Measurements from ENCODE around the gene ACSL5.

The ACSL5 gene

DNA sequence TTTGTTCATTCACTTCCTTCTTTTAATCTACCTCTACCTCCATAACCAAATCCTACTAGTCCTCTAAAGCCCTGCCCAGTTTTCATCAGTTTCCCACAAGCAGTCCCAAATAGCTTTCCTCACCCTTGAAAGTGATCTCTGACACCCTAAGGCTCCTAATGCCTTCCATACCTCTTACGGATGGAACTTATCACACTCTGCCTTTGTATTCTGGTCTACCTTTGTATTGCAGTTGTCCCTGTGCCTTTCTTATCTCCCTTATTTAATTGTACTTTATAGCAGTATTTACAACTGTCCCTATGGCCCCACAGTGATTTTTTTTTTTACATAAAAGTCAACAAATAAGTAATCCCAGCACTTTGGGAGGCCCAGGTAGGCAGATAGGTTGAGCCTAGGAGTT is 33.8 kb downstream of the ACSL5 start:
- TF ChIP-seq, protein P1, sequence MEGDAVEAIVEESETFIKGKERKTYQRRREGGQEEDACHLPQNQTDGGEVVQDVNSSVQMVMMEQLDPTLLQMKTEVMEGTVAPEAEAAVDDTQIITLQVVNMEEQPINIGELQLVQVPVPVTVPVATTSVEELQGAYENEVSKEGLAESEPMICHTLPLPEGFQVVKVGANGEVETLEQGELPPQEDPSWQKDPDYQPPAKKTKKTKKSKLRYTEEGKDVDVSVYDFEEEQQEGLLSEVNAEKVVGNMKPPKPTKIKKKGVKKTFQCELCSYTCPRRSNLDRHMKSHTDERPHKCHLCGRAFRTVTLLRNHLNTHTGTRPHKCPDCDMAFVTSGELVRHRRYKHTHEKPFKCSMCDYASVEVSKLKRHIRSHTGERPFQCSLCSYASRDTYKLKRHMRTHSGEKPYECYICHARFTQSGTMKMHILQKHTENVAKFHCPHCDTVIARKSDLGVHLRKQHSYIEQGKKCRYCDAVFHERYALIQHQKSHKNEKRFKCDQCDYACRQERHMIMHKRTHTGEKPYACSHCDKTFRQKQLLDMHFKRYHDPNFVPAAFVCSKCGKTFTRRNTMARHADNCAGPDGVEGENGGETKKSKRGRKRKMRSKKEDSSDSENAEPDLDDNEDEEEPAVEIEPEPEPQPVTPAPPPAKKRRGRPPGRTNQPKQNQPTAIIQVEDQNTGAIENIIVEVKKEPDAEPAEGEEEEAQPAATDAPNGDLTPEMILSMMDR (IDR thresholded peaks at IDR 0.05; ENCODE audit: low read depth, low read length, missing control alignments): no peak
- no peak for DNase-seq (ENCODE audit: extremely low read depth, low read depth)
- H3K4me3 ChIP-seq (replicated peaks; ENCODE audit: low read depth, low read length): no peak overlapping the region

DNA sequence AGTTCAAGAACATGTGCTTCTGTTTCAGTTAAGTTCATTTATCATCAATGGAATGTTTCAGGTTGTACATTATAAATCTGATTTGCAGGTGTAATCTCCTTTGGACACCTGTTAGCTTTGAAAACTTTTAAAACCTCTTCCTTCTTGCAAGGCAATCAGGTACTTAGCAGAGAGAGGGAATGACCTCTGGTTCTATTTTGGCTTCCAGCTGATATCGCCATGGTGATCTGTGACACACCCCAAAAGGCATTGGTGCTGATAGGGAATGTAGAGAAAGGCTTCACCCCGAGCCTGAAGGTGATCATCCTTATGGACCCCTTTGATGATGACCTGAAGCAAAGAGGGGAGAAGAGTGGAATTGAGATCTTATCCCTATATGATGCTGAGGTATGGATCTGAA is 35.4 kb downstream of the ACSL5 start:
- H3K4me3 ChIP-seq (replicated peaks; ENCODE audit: low read depth, low read length): no peak overlapping the region
- no peak for DNase-seq (ENCODE audit: extremely low read depth, low read depth)
- TF ChIP-seq, protein P1 (IDR thresholded peaks at IDR 0.05; ENCODE audit: low read depth, low read length, missing control alignments): no peak

DNA sequence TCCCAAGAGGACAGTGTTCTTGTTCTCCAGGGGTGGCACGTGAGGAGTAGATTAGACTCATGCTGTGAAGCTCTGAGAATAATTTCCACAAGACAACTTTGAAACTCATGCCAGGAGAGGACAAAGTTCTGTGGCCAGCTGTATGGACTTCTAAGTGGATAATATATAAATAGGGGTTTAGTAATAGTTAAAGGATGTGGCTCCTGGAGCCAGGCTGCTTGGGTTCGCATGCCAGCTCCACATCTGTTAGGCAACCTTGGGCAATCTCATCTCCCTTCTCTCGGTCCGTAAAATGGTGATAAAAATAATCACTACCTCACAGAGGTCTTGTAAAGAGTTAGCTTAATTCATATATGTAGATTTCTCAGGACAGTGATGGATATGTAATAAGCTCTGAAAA is 35.8 kb downstream of the ACSL5 start:
- TF ChIP-seq, protein P1 (IDR thresholded peaks at IDR 0.05; ENCODE audit: low read depth, low read length, missing control alignments): no peak
- DNase-seq (ENCODE audit: extremely low read depth, low read depth): no peak
- H3K4me3 ChIP-seq (replicated peaks; ENCODE audit: low read depth, low read length): no peak overlapping the region

DNA sequence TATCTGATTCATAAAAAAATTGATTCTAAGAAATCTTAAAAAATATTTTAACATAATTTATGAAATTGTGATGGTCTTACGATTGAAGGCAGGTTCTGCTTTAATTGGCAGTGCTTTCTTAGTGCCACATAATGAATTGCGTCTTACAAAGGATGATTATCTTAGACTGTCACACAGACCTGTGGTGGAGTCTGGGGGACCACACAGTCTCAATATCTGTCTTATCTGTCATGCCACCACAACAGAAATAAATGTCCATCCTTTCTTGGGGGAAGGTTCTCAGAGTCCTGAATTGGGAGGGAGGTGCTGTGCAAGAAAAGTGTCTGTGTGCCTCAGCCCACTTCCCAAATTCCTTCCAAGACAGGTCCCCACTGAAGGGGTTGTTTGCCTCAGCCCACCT is 38.8 kb downstream of the ACSL5 start:
- TF ChIP-seq, protein P1 (IDR thresholded peaks at IDR 0.05; ENCODE audit: low read depth, low read length, missing control alignments): no peak
- H3K4me3 ChIP-seq (replicated peaks; ENCODE audit: low read depth, low read length): no peak overlapping the region

DNA sequence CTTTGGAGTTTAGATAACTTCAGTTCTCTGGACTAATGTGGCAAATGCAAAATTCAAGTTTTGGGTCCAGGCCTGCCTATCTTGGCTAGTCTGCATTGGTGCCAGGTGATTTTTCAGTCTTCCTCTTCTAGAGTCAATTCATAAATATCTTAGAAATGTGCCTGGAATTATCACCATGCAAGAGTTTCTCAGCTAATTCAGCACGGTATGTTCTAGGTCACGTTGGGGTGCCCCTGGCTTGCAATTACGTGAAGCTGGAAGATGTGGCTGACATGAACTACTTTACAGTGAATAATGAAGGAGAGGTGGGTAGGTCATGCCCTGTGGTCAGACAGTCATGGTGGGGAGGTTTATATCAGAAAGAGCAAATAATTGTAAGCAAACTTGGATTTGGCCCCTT is 47.8 kb downstream of the ACSL5 start:
- no peak for DNase-seq (ENCODE audit: extremely low read depth, low read depth)
- H3K4me3 ChIP-seq (replicated peaks; ENCODE audit: low read depth, low read length): no peak overlapping the region
- TF ChIP-seq, protein P1 (IDR thresholded peaks at IDR 0.05; ENCODE audit: low read depth, low read length, missing control alignments): no peak

More for the DNA sequence above, 38.8 kb downstream of the ACSL5 start:
- no peak for DNase-seq (ENCODE audit: extremely low read depth, low read depth)

DNA sequence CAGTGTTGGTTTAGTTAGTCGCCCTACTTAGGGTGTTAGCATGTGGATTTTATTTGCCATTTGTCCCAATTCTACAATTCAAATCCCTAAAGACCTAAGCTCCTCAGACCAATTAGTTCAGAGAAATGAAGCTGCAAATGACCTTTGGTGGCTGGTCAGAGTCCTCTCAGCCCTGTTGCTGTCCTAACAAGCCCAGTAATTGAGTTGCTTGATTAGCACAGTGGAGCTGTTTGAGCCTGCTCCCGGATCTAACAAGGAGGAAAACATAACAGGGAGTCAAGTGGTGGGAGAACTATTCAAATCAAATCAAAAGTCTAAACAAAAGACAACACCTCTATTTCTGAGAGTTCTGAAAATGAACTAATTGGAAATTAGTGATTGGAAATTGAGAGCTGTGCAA is 50.7 kb downstream of the ACSL5 start:
- no peak overlapping the region for H3K4me3 ChIP-seq (replicated peaks; ENCODE audit: low read depth, low read length)
- DNase-seq (ENCODE audit: extremely low read depth, low read depth): no peak
- TF ChIP-seq, protein P1 (IDR thresholded peaks at IDR 0.05; ENCODE audit: low read depth, low read length, missing control alignments): no peak

DNA sequence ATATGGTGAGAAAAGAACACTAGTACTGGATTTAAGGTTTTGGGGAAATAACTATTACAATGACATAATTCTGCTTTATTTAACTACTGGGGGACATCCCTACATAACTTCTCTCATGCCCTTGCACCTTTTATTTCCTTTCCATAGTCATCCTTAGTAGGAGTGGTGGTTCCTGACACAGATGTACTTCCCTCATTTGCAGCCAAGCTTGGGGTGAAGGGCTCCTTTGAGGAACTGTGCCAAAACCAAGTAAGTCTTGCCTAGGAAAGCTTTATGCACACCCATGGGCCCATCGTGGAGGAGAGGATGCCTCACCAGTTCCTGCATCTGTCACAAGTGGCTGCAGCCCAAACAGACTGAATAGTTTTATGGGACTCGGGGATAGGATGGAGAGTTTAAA is 52.2 kb downstream of the ACSL5 start:
- no peak overlapping the region for H3K4me3 ChIP-seq (replicated peaks; ENCODE audit: low read depth, low read length)
- no peak for DNase-seq (ENCODE audit: extremely low read depth, low read depth)
- TF ChIP-seq, protein P1 (IDR thresholded peaks at IDR 0.05; ENCODE audit: low read depth, low read length, missing control alignments): no peak
